HG03196 (cell line): ENCODE measurements around the gene IL17RB.
A peak's percentile ranks its signal among the peaks of the same experiment; 100 is the strongest.

ENCODE experiments used
- ATAC-seq: cut with Tn5 transposase; IDR thresholded peaks from one replicate; pipeline ENCODE4 v1.9.1; 2021; ENCODE audit not compliant: unreplicated experiment

Gene IL17RB

DNA sequence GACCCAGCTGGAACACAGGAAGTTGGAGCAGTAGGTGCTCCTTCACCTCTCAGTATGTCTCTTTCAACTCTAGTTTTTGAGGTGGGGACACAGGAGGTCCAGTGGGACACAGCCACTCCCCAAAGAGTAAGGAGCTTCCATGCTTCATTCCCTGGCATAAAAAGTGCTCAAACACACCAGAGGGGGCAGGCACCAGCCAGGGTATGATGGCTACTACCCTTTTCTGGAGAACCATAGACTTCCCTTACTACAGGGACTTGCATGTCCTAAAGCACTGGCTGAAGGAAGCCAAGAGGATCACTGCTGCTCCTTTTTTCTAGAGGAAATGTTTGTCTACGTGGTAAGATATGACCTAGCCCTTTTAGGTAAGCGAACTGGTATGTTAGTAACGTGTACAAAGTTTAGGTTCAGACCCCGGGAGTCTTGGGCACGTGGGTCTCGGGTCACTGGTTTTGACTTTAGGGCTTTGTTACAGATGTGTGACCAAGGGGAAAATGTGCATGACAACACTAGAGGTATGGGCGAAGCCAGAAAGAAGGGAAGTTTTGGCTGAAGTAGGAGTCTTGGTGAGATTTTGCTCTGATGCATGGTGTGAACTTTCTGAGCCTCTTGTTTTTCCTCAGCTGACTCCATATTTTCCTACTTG, 11.9 kb downstream of the IL17RB start:
- ATAC-seq: no peak

DNA sequence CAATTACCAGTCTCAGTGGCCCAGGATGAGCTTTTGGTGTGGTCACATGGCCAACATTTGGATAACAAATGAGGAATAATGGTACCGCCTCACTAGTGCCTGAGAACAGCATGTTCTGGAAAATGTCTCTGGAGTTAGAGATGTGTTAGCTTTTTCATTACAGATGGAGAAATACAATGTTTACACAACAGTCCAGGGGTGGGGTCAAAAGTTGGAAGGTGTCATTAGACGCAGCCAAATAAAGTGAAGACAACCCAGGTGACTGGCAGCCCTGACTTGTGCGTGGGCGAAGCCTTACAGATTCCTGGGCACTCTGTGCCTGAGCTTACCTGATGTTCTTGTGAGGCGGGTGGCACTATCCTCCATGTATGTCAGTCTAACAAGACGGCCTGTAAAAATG, 12.8 kb downstream of the IL17RB start:
- no peak for ATAC-seq

DNA sequence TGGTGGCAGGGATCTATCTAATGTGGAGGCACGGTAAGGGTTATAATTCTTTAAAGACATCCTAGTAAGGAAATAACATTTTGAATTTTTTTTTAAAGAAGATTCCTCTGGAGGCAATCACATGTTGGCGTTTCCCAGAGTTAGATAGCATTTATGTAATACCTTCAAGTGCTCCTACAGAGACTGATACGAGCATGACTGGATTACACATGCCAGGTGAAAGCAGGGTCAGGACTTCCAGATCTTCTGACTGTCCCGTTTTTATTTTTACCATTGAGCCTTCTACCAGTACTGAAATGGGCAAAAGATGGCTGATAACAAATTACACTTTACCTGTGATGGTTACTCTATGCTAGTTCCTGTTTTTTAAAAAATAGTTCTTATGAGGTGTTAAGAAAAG, 13.8 kb downstream of the IL17RB start:
- no peak for ATAC-seq

DNA sequence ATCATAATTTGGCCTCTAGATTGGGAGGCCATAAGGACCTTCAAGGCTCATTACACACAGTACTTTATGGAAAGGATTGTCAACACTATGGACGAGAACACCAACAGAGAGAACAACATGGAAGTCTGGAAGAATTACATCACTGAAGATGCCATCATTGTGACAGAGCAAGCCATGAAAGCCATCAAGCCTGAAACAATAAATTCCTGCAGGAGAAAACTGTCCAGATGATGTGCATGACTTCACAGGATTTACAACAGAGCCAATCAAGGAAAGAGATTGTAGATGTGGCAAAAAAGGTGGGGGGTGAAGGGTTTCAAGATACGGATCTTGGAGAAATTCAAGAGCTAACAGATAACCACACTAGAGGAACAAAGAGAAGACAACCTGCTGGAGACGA, 15.9 kb downstream of the IL17RB start:
- ATAC-seq: no peak

DNA sequence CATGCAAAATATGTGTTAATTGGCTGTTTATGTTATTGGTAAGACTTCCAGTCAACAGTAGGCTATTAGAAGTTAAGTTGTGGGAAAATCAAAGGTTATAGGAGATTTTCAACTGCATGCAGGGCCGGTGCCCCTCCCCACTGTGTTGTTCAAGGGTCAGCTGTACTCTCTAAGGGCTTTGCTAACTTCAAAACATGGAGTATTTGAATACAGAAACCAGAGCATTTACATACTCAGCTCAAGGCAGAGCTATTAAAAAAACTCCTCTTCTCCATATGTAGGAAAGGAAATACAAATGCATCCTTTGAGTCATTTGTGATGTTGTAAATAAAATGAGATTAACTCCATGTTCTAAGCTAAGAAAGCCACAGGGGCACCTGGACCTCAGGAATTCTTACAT, 16.8 kb downstream of the IL17RB start:
- no peak for ATAC-seq

DNA sequence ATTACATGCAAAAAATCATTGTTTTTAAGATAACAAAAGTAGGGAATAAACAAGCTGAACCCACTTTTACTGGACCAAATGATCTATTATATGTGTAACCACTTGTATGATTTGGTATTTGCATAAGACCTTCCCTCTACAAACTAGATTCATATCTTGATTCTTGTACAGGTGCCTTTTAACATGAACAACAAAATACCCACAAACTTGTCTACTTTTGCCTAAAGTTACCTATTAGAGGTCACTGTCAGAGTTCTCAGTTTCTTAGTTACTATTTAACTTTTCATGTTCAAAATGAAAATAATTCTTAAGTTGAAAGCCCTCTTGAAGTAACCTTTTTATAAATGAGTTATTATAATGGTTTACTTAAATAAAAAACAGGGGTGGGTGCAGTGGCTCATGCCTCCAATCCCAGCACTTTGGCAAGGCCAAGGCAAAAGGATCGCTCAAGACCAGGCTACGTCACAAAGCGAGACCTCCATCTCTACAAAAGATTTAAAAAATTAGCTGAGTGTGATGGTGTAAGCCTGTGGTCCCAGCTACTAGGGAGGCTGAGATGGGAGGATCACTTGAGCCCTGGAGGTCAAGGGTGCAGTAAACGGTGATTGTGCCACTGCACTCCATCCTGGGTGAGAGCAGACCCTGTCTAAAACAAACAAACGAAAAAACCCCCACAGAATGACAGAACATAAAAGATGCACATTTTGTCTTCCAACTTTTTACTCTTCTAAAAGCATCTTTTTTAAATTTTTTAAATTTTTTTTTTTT, 19.5 kb downstream of the IL17RB start:
- no peak for ATAC-seq

DNA sequence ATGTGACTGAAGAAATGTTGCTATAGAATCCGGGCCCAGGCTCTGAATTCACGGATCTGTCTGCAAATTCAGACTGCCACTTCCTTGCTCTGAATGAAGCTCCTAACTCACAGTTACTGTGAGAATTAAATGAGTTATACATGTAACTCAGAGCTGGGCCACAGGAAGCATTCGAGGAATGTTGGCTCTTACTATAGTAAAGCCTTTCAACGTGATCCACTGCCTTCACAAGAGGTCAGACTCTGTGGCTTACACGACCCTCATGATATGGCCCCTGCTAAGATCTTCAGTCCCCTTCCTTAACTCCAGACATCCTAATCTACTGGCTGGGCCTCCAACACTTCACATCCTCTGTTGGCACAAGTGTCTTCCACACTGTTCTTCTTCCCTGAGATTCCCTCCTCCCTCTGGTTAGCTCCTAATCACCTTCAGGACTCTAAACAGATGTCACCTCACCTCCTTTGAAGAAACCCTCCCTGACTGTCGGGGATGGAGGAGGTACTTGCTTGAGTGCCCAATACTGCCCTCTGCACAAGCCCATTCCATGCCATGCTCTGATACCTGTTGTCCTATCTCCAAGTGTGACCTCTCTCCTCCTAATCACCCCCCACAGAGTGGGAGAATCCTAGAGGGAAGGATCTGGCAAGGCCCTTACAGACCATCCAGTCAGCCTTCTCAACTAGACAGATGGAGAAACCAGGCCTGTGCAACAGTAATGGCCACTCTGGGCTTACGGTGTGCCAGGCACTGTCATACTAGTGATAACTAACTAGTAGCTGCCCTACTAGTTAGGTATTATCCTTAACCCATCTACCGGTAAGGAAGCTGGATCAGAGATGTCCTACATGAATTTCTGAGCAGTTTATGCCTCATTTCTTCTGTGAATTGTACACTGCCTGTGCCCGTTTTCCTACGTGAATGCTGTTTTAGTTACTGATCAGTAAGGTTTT, 34.3 kb downstream of the IL17RB start:
- ATAC-seq: no peak

DNA sequence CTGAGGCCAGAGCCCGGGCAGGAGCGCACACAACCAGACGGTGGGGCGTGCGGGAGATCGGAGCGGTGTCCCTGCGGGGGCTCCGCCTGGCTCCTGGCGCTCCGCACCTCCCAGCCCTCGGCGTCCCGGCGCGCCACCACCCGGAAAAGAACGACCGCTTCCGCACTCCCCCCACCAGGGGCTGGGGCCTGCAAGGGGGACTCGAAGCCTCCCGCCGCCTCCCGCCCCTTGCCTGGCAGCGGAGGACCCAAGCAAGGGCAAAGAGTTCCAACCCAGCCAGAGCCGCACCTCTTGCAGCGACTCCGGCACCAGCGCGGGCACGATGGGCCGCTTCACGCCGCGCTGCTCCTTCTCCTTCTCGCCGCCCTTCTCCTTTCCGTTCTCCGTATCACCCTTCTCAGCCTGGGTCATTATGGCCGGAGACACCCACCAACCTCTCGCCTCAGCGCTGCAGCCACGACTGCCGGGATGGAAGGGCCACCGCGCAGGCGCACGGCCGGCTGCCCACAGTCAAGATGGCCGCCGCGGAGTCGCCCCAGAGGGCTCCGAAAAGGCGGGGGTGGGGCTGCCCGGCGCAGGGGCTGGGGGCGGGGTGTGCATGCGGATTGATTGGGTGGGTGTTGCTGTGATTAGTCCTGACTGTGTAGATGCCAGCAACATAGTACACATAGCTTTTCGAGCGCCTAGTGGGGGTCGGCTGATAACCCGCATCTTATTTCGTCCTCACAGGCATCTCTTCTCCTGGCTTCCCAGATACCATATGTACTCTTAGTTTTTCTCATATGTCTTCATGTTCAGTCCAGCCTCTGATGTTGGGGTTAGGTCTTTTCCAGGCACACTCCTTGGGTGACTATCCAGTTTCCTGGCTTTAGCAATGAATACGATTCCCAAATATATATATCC, 35.6 kb downstream of the IL17RB start, which contains the start of gene ACTR8:
Gene ACTR8 (minus strand): TSS at position 462 of the 903 bp plus-strand sequence. CDS start 51 bp downstream, at position 411.
- peak; percentile 81 for ATAC-seq

DNA sequence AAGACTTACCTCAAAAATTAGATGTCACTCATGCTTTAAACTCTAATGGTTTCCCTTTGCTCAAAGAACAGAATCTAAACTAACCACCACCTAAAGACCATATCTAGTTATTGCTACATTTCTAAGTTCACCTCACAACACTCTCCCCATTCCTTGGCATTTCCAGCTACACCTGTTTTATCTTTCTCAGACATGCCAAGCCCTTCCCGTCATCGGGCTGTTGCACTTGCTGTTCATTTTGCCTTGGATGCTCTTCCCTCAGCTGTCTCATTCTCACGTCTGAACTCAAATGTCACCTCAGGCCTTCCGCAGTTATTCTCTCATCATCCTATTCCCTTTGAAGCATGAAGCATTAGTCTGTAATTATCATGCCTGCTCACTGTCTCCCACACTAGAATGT, 36.6 kb downstream of the IL17RB start:
- ATAC-seq: no peak

DNA sequence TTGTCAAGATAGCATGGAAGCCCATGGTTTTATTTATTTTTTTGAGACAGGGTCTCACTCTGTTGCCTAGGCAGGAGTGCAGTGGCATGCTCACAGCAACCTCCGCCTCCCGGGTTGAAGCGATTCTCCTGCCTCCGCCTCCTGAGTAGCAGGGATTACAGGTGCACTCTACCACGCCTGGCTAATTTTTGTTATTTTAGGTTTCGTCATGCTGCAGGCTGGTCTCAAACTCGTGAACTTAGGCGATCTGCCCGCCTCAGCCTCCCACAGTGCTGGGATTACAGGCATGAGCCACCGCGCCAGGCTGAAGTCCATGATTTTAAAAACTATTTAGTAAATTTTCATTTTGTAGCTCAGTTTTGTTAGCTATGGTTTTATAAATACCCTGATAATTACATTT, 38.3 kb downstream of the IL17RB start:
- no peak for ATAC-seq

DNA sequence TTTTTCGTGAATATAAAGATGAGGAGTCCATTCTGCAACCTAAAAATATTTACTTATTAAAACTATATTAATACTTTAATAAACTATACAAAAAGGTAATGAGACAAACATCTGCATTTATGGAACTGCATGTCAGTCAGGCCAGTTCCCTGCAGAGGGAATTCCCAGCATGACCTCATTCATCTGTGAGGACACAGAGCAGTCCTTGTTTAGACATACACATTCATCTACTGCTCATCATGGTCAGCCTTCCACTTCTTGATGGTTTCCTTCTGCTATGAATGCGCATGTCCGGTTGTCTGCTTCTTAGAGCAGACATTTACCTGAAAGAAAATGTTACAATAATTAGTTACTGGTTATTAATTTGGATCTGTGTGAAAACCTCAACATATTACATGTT, 38.9 kb downstream of the IL17RB start:
- ATAC-seq: no peak

DNA sequence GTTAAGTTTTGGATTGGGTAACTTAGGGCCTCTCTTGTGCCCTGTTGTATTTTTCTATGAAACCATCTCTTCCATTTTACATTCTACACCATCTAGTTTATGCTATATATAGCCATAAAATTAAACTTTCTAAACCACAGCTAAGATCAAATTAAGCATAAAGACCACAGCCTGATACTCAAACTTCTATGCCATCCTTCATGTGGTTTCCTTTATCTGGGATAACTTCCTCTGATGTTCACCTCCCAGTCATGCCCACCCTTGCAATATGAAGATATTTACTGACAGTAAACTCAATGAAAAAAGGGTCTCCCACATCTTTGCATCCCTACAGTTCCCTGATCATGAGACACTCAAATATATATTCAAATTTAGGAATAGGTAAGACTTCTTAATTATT, 41.1 kb downstream of the IL17RB start:
- no peak for ATAC-seq

DNA sequence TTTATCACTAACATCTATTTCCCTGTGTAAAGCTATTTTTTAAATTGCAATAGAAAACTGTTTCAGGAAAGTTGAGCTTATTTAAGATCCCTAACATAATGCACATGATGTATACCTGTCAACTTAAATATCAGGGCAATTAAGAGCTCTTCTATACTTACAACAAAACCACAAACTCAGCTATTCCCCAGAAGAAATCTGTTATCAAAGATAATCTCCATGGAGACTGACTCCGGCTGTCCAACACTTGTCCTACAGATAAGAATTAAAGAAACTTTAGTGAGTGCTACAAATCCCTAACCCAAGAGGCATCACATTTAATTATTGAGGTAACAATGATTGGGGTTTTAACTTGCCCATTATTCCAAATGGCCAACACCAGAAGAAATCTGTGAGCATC, 41.9 kb downstream of the IL17RB start:
- no peak for ATAC-seq

DNA sequence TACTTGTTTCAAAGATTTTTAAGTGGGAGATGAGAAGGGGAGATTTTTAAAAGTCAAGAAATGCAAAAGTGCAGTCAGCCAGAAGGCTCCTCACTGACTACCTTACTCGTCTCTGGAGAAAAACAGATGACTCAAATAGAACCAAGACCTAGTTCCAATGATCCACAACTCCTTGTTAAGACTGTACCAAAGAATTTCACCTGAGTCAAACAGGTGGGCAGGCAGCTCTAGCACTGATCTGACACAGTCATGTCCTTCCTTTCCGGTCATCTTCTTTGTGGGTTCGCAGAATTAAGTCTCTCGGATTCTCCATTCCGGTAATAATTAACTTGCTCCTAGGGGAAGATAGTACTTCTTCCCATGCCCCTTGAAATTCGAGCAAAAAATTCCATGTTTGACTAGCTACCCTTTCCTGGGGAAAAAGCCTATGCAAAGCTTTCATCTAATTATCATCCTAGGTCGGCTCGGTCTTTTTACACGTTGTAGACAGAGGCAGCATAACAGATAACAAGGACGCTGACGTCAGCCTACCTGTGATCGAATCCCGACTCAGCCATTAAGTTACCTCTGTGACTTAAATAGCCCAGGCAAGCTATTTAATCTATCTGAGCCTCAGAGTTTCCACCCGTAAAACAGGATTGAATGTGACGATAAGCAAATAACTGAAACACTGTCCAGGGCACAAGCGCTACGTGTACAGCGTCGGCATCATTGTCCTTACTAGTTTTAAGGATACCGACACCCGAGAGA, 44.5 kb downstream of the IL17RB start:
- no peak for ATAC-seq

DNA sequence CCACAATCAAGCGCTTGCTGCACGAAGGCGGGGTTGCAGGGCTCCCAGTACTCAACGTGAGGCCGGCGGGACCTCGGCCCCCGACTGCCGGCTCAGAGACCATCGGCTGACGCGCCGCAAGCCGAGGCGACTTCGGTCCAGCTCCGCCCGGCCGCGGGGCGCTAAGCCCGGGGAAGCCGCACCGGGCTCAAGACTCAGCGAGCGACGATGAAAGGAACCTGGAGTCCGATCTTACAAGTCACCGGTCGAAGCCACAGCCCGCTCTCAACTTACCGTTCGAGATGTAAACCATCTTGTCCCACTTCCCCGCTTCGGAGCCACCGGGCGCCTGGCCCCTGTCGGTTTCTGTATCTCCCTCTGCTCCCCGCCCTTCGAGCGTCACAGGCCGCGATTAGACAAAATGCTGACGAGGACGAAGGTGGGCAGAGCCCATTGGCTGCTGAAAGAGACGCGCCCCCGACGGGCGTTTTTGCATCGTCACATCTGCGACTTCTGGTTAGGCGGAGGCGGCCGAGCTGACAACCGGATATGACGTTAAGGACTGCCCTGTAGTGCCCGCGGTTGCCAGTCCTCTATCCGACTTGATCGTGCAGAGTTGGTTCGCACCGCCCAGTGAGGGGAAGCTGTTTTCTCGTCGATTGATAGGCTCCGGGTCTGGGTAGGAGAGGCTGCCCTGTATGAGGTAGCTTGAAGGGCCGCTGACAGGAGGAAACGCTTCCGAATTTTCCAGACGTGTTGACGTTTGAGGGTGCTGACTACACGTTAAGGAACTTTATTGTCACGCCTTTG, 45.3 kb downstream of the IL17RB start, which contains the start of gene SELENOK:
Gene SELENOK (minus strand): TSS at position 363 of the 789 bp plus-strand sequence.
- ATAC-seq: peak; percentile 98

DNA sequence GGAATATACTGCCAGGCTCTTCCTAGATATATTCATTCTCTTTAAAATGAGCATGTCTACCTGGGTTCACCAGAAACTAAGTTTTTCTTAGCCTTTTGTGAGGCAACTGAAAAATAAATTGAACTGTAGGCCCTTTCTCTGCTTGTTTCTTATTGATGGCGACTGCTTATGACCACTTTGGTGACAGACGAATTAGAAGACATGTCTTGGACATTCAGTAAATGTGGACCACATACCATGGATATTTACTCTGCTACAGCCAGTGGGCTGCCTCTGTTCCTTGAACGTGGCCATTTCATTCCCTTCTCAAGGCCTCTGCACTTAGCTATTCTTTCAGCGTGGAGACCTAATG, 45.9 kb downstream of the IL17RB start:
- ATAC-seq: no peak

DNA sequence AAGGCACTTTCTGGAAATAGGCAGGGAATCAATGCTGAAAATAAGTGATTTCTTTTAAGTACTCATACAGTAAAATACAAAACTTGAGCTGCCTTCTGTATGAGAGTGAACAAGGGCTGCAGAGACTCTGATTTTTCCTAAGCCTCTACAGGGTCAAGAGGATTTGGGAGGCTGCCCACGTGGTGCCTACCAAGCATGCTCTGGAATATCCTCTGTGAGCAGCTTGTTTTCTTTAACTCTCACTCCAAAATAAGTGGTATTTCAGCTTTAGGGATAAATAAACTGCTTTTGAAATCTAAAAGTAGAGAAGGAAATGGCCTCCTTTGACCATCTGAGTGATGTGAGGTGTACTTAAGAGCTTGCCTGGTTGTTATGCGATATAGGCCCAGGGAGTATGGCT, 53.4 kb downstream of the IL17RB start:
- no peak for ATAC-seq

DNA sequence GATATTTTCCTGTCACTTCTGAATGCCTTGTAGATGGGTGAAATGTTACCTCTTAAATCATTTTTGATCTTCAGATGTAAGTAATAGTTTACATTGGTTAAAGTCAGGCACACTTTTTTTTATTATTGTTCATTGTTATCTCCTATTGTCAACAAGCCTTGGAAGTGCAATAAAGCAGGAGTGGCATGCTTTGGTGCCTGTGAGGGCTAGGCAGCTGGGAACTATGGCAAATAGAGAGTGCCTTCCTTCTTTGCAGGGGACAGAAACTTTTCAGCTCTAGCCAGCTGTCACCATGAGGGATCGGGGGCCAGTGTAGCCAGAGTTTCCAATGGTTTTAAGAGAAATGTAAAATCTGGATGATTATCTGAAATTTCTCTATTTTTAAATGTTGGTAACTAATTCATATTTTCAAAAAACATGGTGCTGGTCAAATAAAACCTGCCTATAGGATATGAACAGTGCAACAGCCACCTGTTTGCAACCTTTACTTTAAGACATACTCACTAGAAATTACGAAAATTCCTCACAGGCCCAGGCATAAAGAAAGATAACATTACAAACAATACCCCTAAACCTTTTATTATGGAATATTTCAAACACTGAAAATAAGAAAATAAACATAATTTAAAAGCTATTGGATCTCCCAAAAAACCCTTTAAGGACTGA, 54.4 kb downstream of the IL17RB start:
- ATAC-seq: no peak
